ENCODE measurements around the gene UTF1. TPM values are rescaled to one million over a fixed set of nuclear protein-coding genes. Genes with fewer than 3 reads are reported as not detected.

The UTF1 gene
- total RNA-seq, 2 donors from 2014 or later, result 9.2 TPM; not detected in 1

- TF ChIP-seq CTCF (IDR thresholded peaks at IDR 0.05) (no peak), POLR2A (IDR thresholded peaks at IDR 0.05) (no peak), POLR2AphosphoS5 (IDR thresholded peaks at IDR 0.05) (no peak)
- DNase-seq (ENCODE audit: low spot score), result no peak
- Histone ChIP-seq H3K9me3 (no peaks in the 10 kb centered on the region), H3K4me3 (no peak overlapping the region), H3K27ac (no peak overlapping the region), H3K4me1 (replicated peaks) (peaks cover 10% of the 10 kb centered on the region), H3K36me3 (no peaks in the 10 kb centered on the region), H3K27me3 (replicated peaks; ENCODE audit: insufficient read depth) (peaks cover 44% of the 10 kb centered on the region)
- 84% methylated on average over 15 of the region's 15 CpGs for WGBS
- intact Hi-C loops (cut with DNase I), result no loop called here
Observed at GRCh38 chr10:133239990-133240389, 10.0 kb downstream of the UTF1 start.

DNA sequence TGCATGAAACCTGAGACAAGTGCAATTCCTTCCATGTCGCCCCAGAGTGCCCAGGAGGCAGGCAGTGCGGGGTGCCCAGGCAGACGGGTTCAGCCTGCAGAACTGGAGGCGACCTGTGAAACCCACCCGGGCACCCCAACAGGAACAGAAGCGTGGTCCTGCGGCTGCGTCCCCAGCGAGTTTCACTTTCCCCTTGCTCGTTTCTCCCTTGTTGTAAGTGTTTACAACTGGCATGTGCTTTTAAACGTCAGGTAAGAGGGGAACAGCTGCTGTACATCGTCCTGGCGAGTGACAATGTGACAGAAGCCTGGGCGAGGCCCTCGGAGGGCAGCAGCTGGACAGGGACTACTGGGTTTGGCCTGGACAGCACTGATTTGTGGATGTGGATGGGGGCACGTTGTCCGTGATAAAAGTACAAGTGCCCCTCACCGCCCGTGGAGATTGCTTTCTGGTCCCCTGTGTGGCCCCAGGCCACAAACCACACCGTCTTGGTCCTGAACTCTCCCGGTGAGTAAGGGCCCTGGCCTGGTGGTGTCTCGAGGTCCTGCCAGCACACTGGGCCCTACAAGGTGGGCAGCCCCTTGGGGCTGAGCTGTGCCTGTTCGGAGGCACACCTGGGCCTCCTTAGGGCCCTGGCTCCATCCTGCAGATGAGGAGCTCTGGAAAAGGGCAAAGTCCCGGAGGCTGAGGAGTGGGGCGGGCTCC, 11.6 kb downstream of the UTF1 start:
- 47% methylated on average over 25 of the region's 25 CpGs for WGBS
- H3K27me3 ChIP-seq (replicated peaks; ENCODE audit: insufficient read depth), result peaks cover 31% of the 10 kb centered on the region
- H3K4me1 ChIP-seq (replicated peaks), result peaks cover 6% of the 10 kb centered on the region
- no peaks in the 10 kb centered on the region for H3K9me3 ChIP-seq
- no peak overlapping the region for H3K4me3 ChIP-seq
- TF ChIP-seq POLR2A (IDR thresholded peaks at IDR 0.05) (no peak), POLR2AphosphoS5 (IDR thresholded peaks at IDR 0.05) (no peak), CTCF (IDR thresholded peaks at IDR 0.05) (no peak)
- no peaks in the 10 kb centered on the region for H3K36me3 ChIP-seq
- H3K27ac ChIP-seq, result no peak overlapping the region
- intact Hi-C loops (cut with DNase I), result no loop called here
- no peak for DNase-seq (ENCODE audit: low spot score)

- H3K27me3 ChIP-seq (replicated peaks; ENCODE audit: insufficient read depth), result peaks cover 21% of the 10 kb centered on the region
Observed at GRCh38 chr10:133242611-133243356, 12.8 kb downstream of the UTF1 start.

GRCh38 chr10:133243593-133243992, 13.6 kb downstream of the UTF1 start:
- 74% methylated on average over 14 of the region's 14 CpGs for WGBS
- no peak for DNase-seq (ENCODE audit: low spot score)
- Histone ChIP-seq H3K4me3 (no peak overlapping the region), H3K27ac (no peak overlapping the region), H3K27me3 (replicated peaks; ENCODE audit: insufficient read depth) (peaks cover 17% of the 10 kb centered on the region), H3K36me3 (no peaks in the 10 kb centered on the region), H3K9me3 (no peaks in the 10 kb centered on the region), H3K4me1 (replicated peaks) (no peaks in the 10 kb centered on the region)
- intact Hi-C loops (cut with DNase I), result no loop called here
- TF ChIP-seq POLR2AphosphoS5 (IDR thresholded peaks at IDR 0.05) (no peak), CTCF (IDR thresholded peaks at IDR 0.05) (no peak), POLR2A (IDR thresholded peaks at IDR 0.05) (no peak)

More at GRCh38 chr10:133242611-133243356, 12.8 kb downstream of the UTF1 start:
- intact Hi-C loops (cut with DNase I), result no loop called here
- 86% methylated on average over 27 of the region's 27 CpGs for WGBS
- no peak for DNase-seq (ENCODE audit: low spot score)
- H3K4me1 ChIP-seq (replicated peaks), result no peaks in the 10 kb centered on the region
- TF ChIP-seq POLR2AphosphoS5 (IDR thresholded peaks at IDR 0.05) (no peak), CTCF (IDR thresholded peaks at IDR 0.05) (no peak), POLR2A (IDR thresholded peaks at IDR 0.05) (no peak)
- H3K27ac ChIP-seq, result no peak overlapping the region
- no peaks in the 10 kb centered on the region for H3K9me3 ChIP-seq
- no peaks in the 10 kb centered on the region for H3K36me3 ChIP-seq
- no peak overlapping the region for H3K4me3 ChIP-seq

Data from prostate gland (tissue), 2 donors.